SK-N-SH (cell line): ENCODE measurements around the gene EID3. TPM values are rescaled to one million over a fixed set of nuclear protein-coding genes. Genes with fewer than 3 reads are reported as not detected.

Experiments used
- CTCF ChIA-PET: fragments of 300-600, 350-600 bp; formaldehyde crosslinking; extraction: SDS; loops from one replicate; lab custom pipeline; 2021; lab: Yijun Ruan, JAX
- POLR2A ChIA-PET: fragments of 350-600 bp; sonication (Branson Sonifier 250); formaldehyde crosslinking; extraction: SDS; loops from one replicate; lab custom pipeline; 2020; ENCODE audit warnings: antibody characterized with exemption, inconsistent platforms; lab: Yijun Ruan, JAX
- DNase-seq: peaks from one replicate; pipeline ENCODE4 v3.0.0; 2012
- H2AFZ ChIP-seq: fragments of 200-600 bp; sonication (generic); 2 replicates; pipeline ENCODE4 v1.8.1; 2016; ENCODE audit warnings: antibody characterized with exemption, mild to moderate bottlenecking, low read depth
- H3F3A ChIP-seq: fragments of 200-600 bp; sonication (generic); replicated peaks from 2 replicates; pipeline ENCODE3; 2016; ENCODE audit warnings: antibody characterized with exemption, mild to moderate bottlenecking; ENCODE audit not compliant: insufficient read depth
- H3K27ac ChIP-seq, 2 experiments: fragments of 200-500 bp in 1 of 2; fragments of 200-600 bp in 1 of 2; sonication (Bioruptor generic) in 1 of 2; sonication (generic), shearing (Covaris generic) in 1 of 2; 2 replicates each; pipeline versions ENCODE4 v1.5.1 to v1.6.1; 2014 to 2016; ENCODE audit warnings: low read depth in 2 of 2, inconsistent platforms in 1 of 2, low read length in 1 of 2, mild to moderate bottlenecking in 1 of 2, mixed read lengths in 1 of 2
- H3K27me3 ChIP-seq: fragments of 200-600 bp; sonication (generic), shearing (Covaris generic); 2 replicates; pipeline ENCODE4 v1.6.1; 2016; ENCODE audit warnings: mixed run types; ENCODE audit not compliant: insufficient read depth
- H3K36me3 ChIP-seq, 2 experiments: fragments of 200-500 bp in 1 of 2; fragments of 200-600 bp in 1 of 2; sonication (Bioruptor generic) in 1 of 2; sonication (generic) in 1 of 2; replicated peaks in 1 of 2; 2 replicates each; pipeline versions ENCODE3 to v1.5.1; 2014 to 2016; ENCODE audit warnings: low read length in 1 of 2, mild to moderate bottlenecking in 1 of 2; ENCODE audit not compliant: insufficient read depth in 2 of 2, control insufficient read depth in 1 of 2
- H3K4me1 ChIP-seq, 2 experiments: fragments of 200-500 bp in 1 of 2; fragments of 200-600 bp in 1 of 2; sonication (Bioruptor generic) in 1 of 2; sonication (generic), shearing (Covaris generic) in 1 of 2; 2 replicates each; pipeline versions ENCODE4 v1.5.1 to v1.6.1; 2014 to 2016; ENCODE audit warnings: low read depth in 1 of 2, low read length in 1 of 2, mixed run types in 1 of 2; ENCODE audit not compliant: insufficient read depth in 2 of 2, control insufficient read depth in 1 of 2
- H3K4me2 ChIP-seq: fragments of 200-600 bp; sonication (generic), shearing (Covaris generic); 2 replicates; pipeline ENCODE4 v1.6.1; 2017; ENCODE audit warnings: mixed run types
- H3K4me3 ChIP-seq, 2 experiments: fragments of 200-500 bp in 1 of 2; fragments of 200-600 bp in 1 of 2; sonication (Bioruptor generic) in 1 of 2; sonication (generic), shearing (Covaris generic) in 1 of 2; 2 replicates each; pipeline versions ENCODE4 v1.5.1 to v1.8.1; 2014 to 2016; ENCODE audit warnings: low read depth in 2 of 2, inconsistent platforms in 1 of 2, low read length in 1 of 2, mild to moderate bottlenecking in 1 of 2, mixed read lengths in 1 of 2, moderate library complexity in 1 of 2
- H3K79me2 ChIP-seq: fragments of 200-600 bp; sonication (generic); 2 replicates; pipeline ENCODE4 v1.8.1; 2017; ENCODE audit warnings: mild to moderate bottlenecking; ENCODE audit not compliant: insufficient read depth
- H3K9ac ChIP-seq: fragments of 200-600 bp; sonication (generic); 2 replicates; pipeline ENCODE4 v1.6.1; 2017; ENCODE audit warnings: mixed run types
- H3K9me2 ChIP-seq: fragments of 200-600 bp; sonication (generic); 2 replicates; pipeline ENCODE4 v1.6.1; 2017; ENCODE audit warnings: mixed run types
- H3K9me3 ChIP-seq: fragments of 200-600 bp; sonication (generic); 2 replicates; pipeline ENCODE4 v1.6.1; 2017; ENCODE audit warnings: mixed run types, mild to moderate bottlenecking, moderate library complexity
- H4K20me1 ChIP-seq: fragments of 200-600 bp; sonication (generic); 2 replicates; pipeline ENCODE4 v1.6.1; 2017; ENCODE audit warnings: mild to moderate bottlenecking, mixed run types; ENCODE audit not compliant: insufficient read depth
- CHD2 ChIP-seq: fragments of 150-350 bp; IDR thresholded peaks from 2 replicates; pipeline ENCODE4 v1.6.1; 2018; ENCODE audit warnings: low read length; ENCODE audit not compliant: partially characterized antibody
- CTCF ChIP-seq: fragments of 200-600 bp; sonication (generic); IDR thresholded peaks from 2 replicates; pipeline ENCODE4 v1.6.1; 2017; ENCODE audit warnings: antibody characterized with exemption, mild to moderate bottlenecking, moderate library complexity
- ELF1 ChIP-seq: IDR thresholded peaks from 2 replicates; pipeline ENCODE4 v1.4.0; 2012
- EP300 ChIP-seq, 2 experiments: IDR thresholded peaks; 2 replicates each; pipeline versions ENCODE4 v1.4.0 to v1.6.1; 2012; ENCODE audit warnings: borderline replicate concordance in 1 of 2, low read depth in 1 of 2, low read length in 1 of 2
- EZH2phosphoT487 ChIP-seq: fragments of 200-600 bp; sonication (generic); IDR thresholded peaks from 2 replicates; pipeline ENCODE4 v1.6.1; 2017; ENCODE audit warnings: low read depth, mixed run types, mild to moderate bottlenecking, antibody characterized with exemption, moderate library complexity, borderline replicate concordance
- FOSL2 ChIP-seq: IDR thresholded peaks from 2 replicates; pipeline ENCODE4 v1.4.0; 2012; ENCODE audit warnings: low read depth, mild to moderate bottlenecking, moderate library complexity, borderline replicate concordance
- FOXJ3 ChIP-seq: sonication (generic); formaldehyde crosslinking; IDR thresholded peaks from 2 replicates; pipeline ENCODE4 v1.5.1; 2020; ENCODE audit warnings: mild to moderate bottlenecking, missing genetic modification reagents
- FOXM1 ChIP-seq: IDR thresholded peaks from 2 replicates; pipeline ENCODE4 v1.4.0; 2012; ENCODE audit warnings: low read depth, mild to moderate bottlenecking
- GABPA ChIP-seq: IDR thresholded peaks from 2 replicates; pipeline ENCODE4 v1.4.0; 2012; ENCODE audit warnings: low read depth, mild to moderate bottlenecking
- GATA2 ChIP-seq: sonication (generic); formaldehyde crosslinking; IDR thresholded peaks from 2 replicates; pipeline ENCODE4 v1.5.0; 2020; ENCODE audit warnings: mild to moderate bottlenecking, missing genetic modification reagents
- IRF3 ChIP-seq: fragments of 150-350 bp; IDR thresholded peaks from 2 replicates; pipeline ENCODE4 v1.6.1; 2016; ENCODE audit warnings: mild to moderate bottlenecking, low read depth, low read length
- JUND ChIP-seq: IDR thresholded peaks from 2 replicates; pipeline ENCODE4 v1.4.0; 2012
- MAX ChIP-seq: IDR thresholded peaks from 2 replicates; pipeline ENCODE4 v1.4.0; 2012; ENCODE audit warnings: low read depth
- MXI1 ChIP-seq: IDR thresholded peaks from 2 replicates; pipeline ENCODE4 v1.6.1; 2012; ENCODE audit warnings: mild to moderate bottlenecking, low read depth, low read length, improper control_type of control experiment
- NFIC ChIP-seq: IDR thresholded peaks from 2 replicates; pipeline ENCODE4 v1.4.0; 2012; ENCODE audit warnings: borderline replicate concordance
- PBX3 ChIP-seq: IDR thresholded peaks from 2 replicates; pipeline ENCODE4; 2012
- POLR2AphosphoS5 ChIP-seq: IDR thresholded peaks from 2 replicates; pipeline ENCODE4 v1.6.1; 2012; ENCODE audit warnings: low read depth, low read length
- RCOR1 ChIP-seq: fragments of 150-350 bp; IDR thresholded peaks from 2 replicates; pipeline ENCODE4 v1.6.1; 2017; ENCODE audit warnings: antibody characterized with exemption, low read length
- RFX5 ChIP-seq: IDR thresholded peaks from 2 replicates; pipeline ENCODE4 v1.6.1; 2012; ENCODE audit warnings: mild to moderate bottlenecking, improper control_type of control experiment, low read length
- SIN3A ChIP-seq: IDR thresholded peaks from 2 replicates; pipeline ENCODE4 v1.6.1; 2012; ENCODE audit warnings: low read depth, mild to moderate bottlenecking, low read length, moderate library complexity, borderline replicate concordance
- TAF1 ChIP-seq: IDR thresholded peaks from 2 replicates; pipeline ENCODE4 v1.6.1; 2012; ENCODE audit warnings: low read depth, mild to moderate bottlenecking, low read length, moderate library complexity, borderline replicate concordance
- TCF12 ChIP-seq: IDR thresholded peaks from 2 replicates; pipeline ENCODE4 v1.4.0; 2012
- TEAD4 ChIP-seq: IDR thresholded peaks from 2 replicates; pipeline ENCODE4 v1.4.0; 2012; ENCODE audit warnings: mild to moderate bottlenecking, borderline replicate concordance; ENCODE audit not compliant: insufficient read depth
- USF1 ChIP-seq: IDR thresholded peaks from 2 replicates; pipeline ENCODE4 v1.4.0; 2012; ENCODE audit warnings: low read depth, borderline replicate concordance
- ZBTB33 ChIP-seq: IDR thresholded peaks from 2 replicates; pipeline ENCODE4 v1.4.0; 2012; ENCODE audit warnings: low read depth, borderline replicate concordance
- WGBS: methylation state at CpG from one replicate; pipeline ENCODE4 v1.1.6; 2017; ENCODE audit warnings: low lambda C conversion rate; 5-methylcytosine and 5-hydroxymethylcytosine counted together
- polyA plus RNA-seq, 3 experiments: library from polyadenylated mRNA; depleted of rRNA; stranded (reverse); fragments of >200 nt; gene quantifications; 2 replicates each; pipeline ENCODE4 v1.2.3, GENCODE V29; 2012

EID3 gene
- polyA plus RNA-seq, 1 of the 3 experiments (the other 2 are of a cell fraction): 0.92 TPM

- Histone ChIP-seq H3K9me2 (no peaks in the 10 kb centered on the region), H2AFZ (peak overlapping the region; percentile 20), H3K79me2 (no peaks in the 10 kb centered on the region), H3K4me3 (no peak overlapping the region), H3K9ac (0 out of 2 replicates have a peak overlapping the region, but pooled peaks have one; percentile 15), H3K27me3 (no peaks in the 10 kb centered on the region), H4K20me1 (no peaks in the 10 kb centered on the region), H3K36me3 (no peaks in the 10 kb centered on the region), H3K9me3 (no peaks in the 10 kb centered on the region), H3K27ac (peak overlapping the region; percentile 45 to 79), H3K4me1 (peaks cover 13 to 14% of the 10 kb centered on the region in 2 experiments; a peak in 3 of 4 replicates), H3K4me2 (no peak overlapping the region), H3F3A (no peaks in the 10 kb centered on the region)
- POLR2A ChIA-PET: interaction anchor here (1.1 kb wide), 1 partner anchor 23 kb away, joined by 5 read pairs; no protein-coding TSS in a partner anchor
- peak; percentile 75 for DNase-seq
- WGBS: 11% methylated on average over 1 of the region's 1 CpG
- CTCF ChIA-PET: no interaction called here
- peak; percentile 2; the same call in 1 of the 2 replicates for TF ChIP-seq FOSL2
- 0 out of 2 replicates have a peak, but pooled peaks have one; percentile 67 for TF ChIP-seq SIN3A
- TF ChIP-seq USF1: no peak
- TF ChIP-seq TAF1: no peak
- no peak for TF ChIP-seq FOXM1
- no peak for TF ChIP-seq MAX
- 0 out of 2 replicates have a peak, but pooled peaks have one; percentile 34 for TF ChIP-seq FOXJ3 (CRISPR knock-in tag)
- peak; percentile 92 for TF ChIP-seq NFIC
- TF ChIP-seq ZBTB33: no peak
- no peak for TF ChIP-seq RFX5
- no peak for TF ChIP-seq ELF1
- TF ChIP-seq EP300 (IDR thresholded peaks at IDR 0.05; ENCODE audit: borderline replicate concordance in 1 of 2, low read depth in 1 of 2, low read length in 1 of 2): peak; percentile 68 to 76; a peak in 2 of 4 replicates
- no peak for TF ChIP-seq IRF3
- peak; percentile 50 for TF ChIP-seq JUND
- peak; percentile 97 for TF ChIP-seq RCOR1
- TF ChIP-seq GATA2 (CRISPR knock-in tag): peak; percentile 71
- peak; percentile 100 for TF ChIP-seq TCF12
- no peak for TF ChIP-seq EZH2phosphoT487
- TF ChIP-seq GABPA: no peak
- TF ChIP-seq TEAD4: 0 out of 2 replicates have a peak, but pooled peaks have one; percentile 56
- TF ChIP-seq PBX3: peak; percentile 97
- peak; percentile 95 for TF ChIP-seq POLR2AphosphoS5
- TF ChIP-seq CHD2: no peak
- TF ChIP-seq MXI1: no peak
- TF ChIP-seq CTCF: no peak
Observed at GRCh38 chr12:104263580-104264358, 39.8 kb upstream of the EID3 start.
